NCI-H748 treated with DMSO at 0.1 percent for 48 hours (cell line): Measurements from ENCODE around the gene CARD14.
"Not testable (repeated sequence)": the region's sequence is repeated elsewhere in the genome, so short reads cannot be mapped to it uniquely, and the experiment has no call there.

Experiments used
- DNase-seq: peaks from one replicate; lab custom pipeline; 2025; lab: John Stamatoyannopoulos, UW

The CARD14 gene

GRCh38 chr17:80183581-80184422 lies 14.0 kb downstream of the CARD14 start:
- no peak for DNase-seq

- no peak for DNase-seq
Measured at GRCh38 chr17:80184423-80184714, 14.5 kb downstream of the CARD14 start.

GRCh38 chr17:80185968-80186367 lies 16.1 kb downstream of the CARD14 start:
- no peak for DNase-seq

GRCh38 chr17:80187090-80187489 lies 17.3 kb downstream of the CARD14 start:
- no peak for DNase-seq

- DNase-seq, result no peak
Measured at GRCh38 chr17:80187515-80187941, 17.7 kb downstream of the CARD14 start.

GRCh38 chr17:80189611-80190010 lies 19.8 kb downstream of the CARD14 start:
- DNase-seq, result no peak

- no peak for DNase-seq
Measured at GRCh38 chr17:80190716-80191115, 20.9 kb downstream of the CARD14 start.

GRCh38 chr17:80191192-80191591 lies 21.4 kb downstream of the CARD14 start:
- no peak for DNase-seq

GRCh38 chr17:80191865-80192661 lies 22.2 kb downstream of the CARD14 start:
- no peak for DNase-seq

GRCh38 chr17:80195141-80195540 lies 25.3 kb downstream of the CARD14 start:
- no peak for DNase-seq

GRCh38 chr17:80195671-80196529 lies 26.1 kb downstream of the CARD14 start:
- no peak for DNase-seq

GRCh38 chr17:80196652-80197051 lies 26.8 kb downstream of the CARD14 start:
- no peak for DNase-seq

- DNase-seq, result no peak
Measured at GRCh38 chr17:80198144-80198661, 28.4 kb downstream of the CARD14 start.

GRCh38 chr17:80199295-80199694 lies 29.5 kb downstream of the CARD14 start:
- not testable (repeated sequence) for DNase-seq

GRCh38 chr17:80201446-80201845 lies 31.6 kb downstream of the CARD14 start:
- no peak for DNase-seq

GRCh38 chr17:80202197-80202596 lies 32.4 kb downstream of the CARD14 start:
- no peak for DNase-seq

- DNase-seq, result no peak
Measured at GRCh38 chr17:80203471-80203963, 33.7 kb downstream of the CARD14 start.

GRCh38 chr17:80204626-80205468 lies 35.0 kb downstream of the CARD14 start:
- no peak for DNase-seq

- no peak for DNase-seq
Measured at GRCh38 chr17:80205811-80206210, 36.0 kb downstream of the CARD14 start.

GRCh38 chr17:80208050-80208449 lies 38.2 kb downstream of the CARD14 start:
- no peak for DNase-seq

- DNase-seq, result no peak
Measured at GRCh38 chr17:80209765-80210164, 39.9 kb downstream of the CARD14 start.
